Naive B cell (primary cell): ENCODE data around the gene SECISBP2L. TPM values are rescaled to one million over a fixed set of nuclear protein-coding genes. Genes with fewer than 3 reads are reported as not detected.
"Not testable (repeated sequence)": the region's sequence is repeated elsewhere in the genome, so short reads cannot be mapped to it uniquely, and the experiment has no call there.

Experiments used
- ATAC-seq, 2 donors: fragments of 150-1000 bp; cut with Tn5 transposase; 2 replicates each; pipeline ENCODE4 v1.10.0; 2021; ENCODE audit warnings: low read depth in 2 of 2, mild to moderate bottlenecking in 2 of 2, moderate library complexity in 2 of 2
- DNase-seq: peaks from one replicate; pipeline ENCODE4 v3.0.0; 2022
- H3K27ac Mint-ChIP-seq, 6 donors: one replicate each; pipeline ENCODE4 v1.8.0; 2020 to 2022; ENCODE audit warnings: mild to moderate bottlenecking in 6 of 6, mixed read lengths in 6 of 6, moderate library complexity in 5 of 6, inconsistent platforms in 2 of 6
- H3K27me3 Mint-ChIP-seq, 3 donors: one replicate each; pipeline ENCODE4 v1.8.0; 2021 to 2022; ENCODE audit warnings: mixed read lengths in 3 of 3, mild to moderate bottlenecking in 1 of 3
- H3K36me3 Mint-ChIP-seq, 2 donors: one replicate each; pipeline ENCODE4 v1.8.0; 2020 to 2022; ENCODE audit warnings: mixed read lengths in 2 of 2, inconsistent platforms in 1 of 2, mild to moderate bottlenecking in 1 of 2
- H3K4me1 Mint-ChIP-seq, 3 donors: one replicate each; pipeline ENCODE4 v1.8.0; 2020 to 2022; ENCODE audit warnings: mixed read lengths in 3 of 3, inconsistent platforms in 1 of 3, mild to moderate bottlenecking in 1 of 3, moderate library complexity in 1 of 3
- H3K4me3 Mint-ChIP-seq, 8 donors: one replicate each; pipeline ENCODE4 v1.8.0; 2020 to 2022; ENCODE audit warnings: mild to moderate bottlenecking in 8 of 8, mixed read lengths in 8 of 8, moderate library complexity in 8 of 8, inconsistent platforms in 2 of 8
- H3K9me3 Mint-ChIP-seq, 7 donors: one replicate each; pipeline ENCODE4 v1.8.0; 2020 to 2022; ENCODE audit warnings: mixed read lengths in 7 of 7, mild to moderate bottlenecking in 5 of 7, inconsistent platforms in 2 of 7, moderate library complexity in 1 of 7
- polyA plus RNA-seq, 6 donors: library from polyadenylated mRNA; unstranded; fragments of 300-500 nt; fragmentation: Illumina TruSeq; gene quantifications; one replicate each; pipeline ENCODE4 v1.2.3, GENCODE V29; 2021; ENCODE audit warnings: low read depth in 6 of 6

Gene SECISBP2L
- polyA plus RNA-seq, 6 donors from 2014 or later, result 25.0 to 66.7 (median 53.9) TPM

- DNase-seq, H3K27ac Mint-ChIP-seq, ATAC-seq, H3K9me3 Mint-ChIP-seq, H3K4me1 Mint-ChIP-seq, H3K4me3 Mint-ChIP-seq, H3K36me3 Mint-ChIP-seq: not testable (repeated sequence)
- peaks cover 3 to 33% (median 7%) of the 10 kb centered on the region in 3 donors for H3K27me3 Mint-ChIP-seq
These were observed 28.5 kb upstream of the SECISBP2L start for GRCh38 chr15:49074589-49075287.

GRCh38 chr15:49066372-49066771 lies 20.1 kb upstream of the SECISBP2L start:
- no peak for DNase-seq
- Mint-ChIP-seq H3K9me3 (no peaks in the 10 kb centered on the region), H3K27ac (no peak overlapping the region), H3K4me3 (no peak overlapping the region), H3K36me3 (no peaks in the 10 kb centered on the region), H3K4me1 (no peaks in the 10 kb centered on the region), H3K27me3 (peaks cover 5 to 26% (median 25%) of the 10 kb centered on the region in 3 donors)
- no peak for ATAC-seq

GRCh38 chr15:49064884-49065283 lies 18.6 kb upstream of the SECISBP2L start:
- peaks cover 4 to 20% (median 13%) of the 10 kb centered on the region in 3 donors for H3K27me3 Mint-ChIP-seq
- no peak overlapping the region for H3K27ac Mint-ChIP-seq
- no peaks in the 10 kb centered on the region for H3K9me3 Mint-ChIP-seq
- ATAC-seq, result no peak
- H3K4me1 Mint-ChIP-seq, result no peaks in the 10 kb centered on the region
- DNase-seq, result no peak
- H3K36me3 Mint-ChIP-seq, result no peaks in the 10 kb centered on the region
- H3K4me3 Mint-ChIP-seq, result no peak overlapping the region

- H3K27me3 Mint-ChIP-seq, result peaks cover 0 to 14% (median 7%) of the 10 kb centered on the region in 3 donors
- no peaks in the 10 kb centered on the region for H3K9me3 Mint-ChIP-seq
- no peaks in the 10 kb centered on the region for H3K36me3 Mint-ChIP-seq
- ATAC-seq (no peak), DNase-seq (no peak)
- H3K4me3 Mint-ChIP-seq, result no peak overlapping the region
- no peaks in the 10 kb centered on the region for H3K4me1 Mint-ChIP-seq
- H3K27ac Mint-ChIP-seq, result no peak overlapping the region
These were observed 18.0 kb upstream of the SECISBP2L start for GRCh38 chr15:49064281-49064653.

GRCh38 chr15:49063402-49064280 lies 17.4 kb upstream of the SECISBP2L start:
- DNase-seq (no peak), ATAC-seq (no peak)
- Mint-ChIP-seq H3K36me3 (no peaks in the 10 kb centered on the region), H3K4me1 (no peaks in the 10 kb centered on the region), H3K9me3 (no peaks in the 10 kb centered on the region), H3K27ac (no peak overlapping the region), H3K4me3 (no peak overlapping the region), H3K27me3 (peaks cover 0 to 12% (median 5%) of the 10 kb centered on the region in 3 donors)

- ATAC-seq, result no peak
- H3K36me3 Mint-ChIP-seq, result no peaks in the 10 kb centered on the region
- H3K4me1 Mint-ChIP-seq, result no peaks in the 10 kb centered on the region
- peaks cover 0 to 5% (median 3%) of the 10 kb centered on the region in 3 donors for H3K27me3 Mint-ChIP-seq
- DNase-seq, result no peak
- no peak overlapping the region for H3K27ac Mint-ChIP-seq
- no peak overlapping the region for H3K4me3 Mint-ChIP-seq
- H3K9me3 Mint-ChIP-seq, result no peaks in the 10 kb centered on the region
These were observed 16.7 kb upstream of the SECISBP2L start for GRCh38 chr15:49062900-49063299.

- no peaks in the 10 kb centered on the region for H3K36me3 Mint-ChIP-seq
- no peak for ATAC-seq
- no peaks in the 10 kb centered on the region for H3K9me3 Mint-ChIP-seq
- H3K27ac Mint-ChIP-seq, result no peak overlapping the region
- no peak overlapping the region for H3K4me3 Mint-ChIP-seq
- DNase-seq, result no peak
- no peaks in the 10 kb centered on the region for H3K4me1 Mint-ChIP-seq
- H3K27me3 Mint-ChIP-seq, result no peaks in the 10 kb centered on the region
These were observed 14.7 kb upstream of the SECISBP2L start for GRCh38 chr15:49060710-49061495.

- Mint-ChIP-seq H3K27me3 (no peaks in the 10 kb centered on the region), H3K4me1 (no peaks in the 10 kb centered on the region), H3K27ac (no peak overlapping the region), H3K9me3 (no peaks in the 10 kb centered on the region), H3K36me3 (no peaks in the 10 kb centered on the region), H3K4me3 (no peak overlapping the region)
- ATAC-seq, result no peak
- DNase-seq, result no peak
These were observed 13.2 kb upstream of the SECISBP2L start for GRCh38 chr15:49059491-49059890.

GRCh38 chr15:49058559-49058958 lies 12.3 kb upstream of the SECISBP2L start:
- Mint-ChIP-seq H3K36me3 (no peaks in the 10 kb centered on the region), H3K4me3 (no peak overlapping the region), H3K27ac (no peak overlapping the region), H3K9me3 (no peaks in the 10 kb centered on the region), H3K27me3 (no peaks in the 10 kb centered on the region), H3K4me1 (no peaks in the 10 kb centered on the region)
- no peak for DNase-seq
- no peak for ATAC-seq

GRCh38 chr15:49055630-49056029 lies 9.4 kb upstream of the SECISBP2L start:
- DNase-seq (no peak), ATAC-seq (no peak)
- Mint-ChIP-seq H3K27ac (no peak overlapping the region), H3K36me3 (no peaks in the 10 kb centered on the region), H3K4me3 (no peak overlapping the region), H3K9me3 (peaks cover 0 to 7% (median 2%) of the 10 kb centered on the region in 7 donors), H3K4me1 (no peaks in the 10 kb centered on the region), H3K27me3 (no peaks in the 10 kb centered on the region)

- H3K36me3 Mint-ChIP-seq, result no peaks in the 10 kb centered on the region
- DNase-seq (no peak), ATAC-seq (no peak)
- no peak overlapping the region for H3K27ac Mint-ChIP-seq
- H3K4me3 Mint-ChIP-seq, result no peak overlapping the region
- H3K4me1 Mint-ChIP-seq, result no peaks in the 10 kb centered on the region
- peaks cover 0 to 7% (median 2%) of the 10 kb centered on the region in 7 donors for H3K9me3 Mint-ChIP-seq
- H3K27me3 Mint-ChIP-seq, result no peaks in the 10 kb centered on the region
These were observed 6.4 kb upstream of the SECISBP2L start for GRCh38 chr15:49052662-49053061.

GRCh38 chr15:49047456-49047855 lies 1.2 kb upstream of the SECISBP2L start:
- Mint-ChIP-seq H3K27ac (peak overlapping the region in 2 of 6 donors; percentile 95 to 98), H3K27me3 (no peaks in the 10 kb centered on the region), H3K4me1 (peaks cover 17 to 38% (median 18%) of the 10 kb centered on the region in 3 donors), H3K36me3 (peaks cover 0 to 6% of the 10 kb centered on the region in 2 donors), H3K9me3 (peaks cover 0 to 7% (median 2%) of the 10 kb centered on the region in 7 donors), H3K4me3 (peak overlapping the region in 2 of 8 donors; percentile 99)
- DNase-seq, result no peak
- ATAC-seq, result no peak

- Mint-ChIP-seq H3K36me3 (peaks cover 0 to 6% of the 10 kb centered on the region in 2 donors), H3K27ac (peak overlapping the region; percentile 95 to 99 (median 99)), H3K4me3 (peak overlapping the region; percentile 98 to 100 (median 99)), H3K9me3 (no peaks in the 10 kb centered on the region), H3K27me3 (no peaks in the 10 kb centered on the region), H3K4me1 (peaks cover 30 to 51% (median 31%) of the 10 kb centered on the region in 3 donors)
- DNase-seq (peak; percentile 64), ATAC-seq (peak; percentile 58 to 65)
These were observed 461 bp downstream of the SECISBP2L start for GRCh38 chr15:49045751-49046219.
